NCI-H526 (cell line): ENCODE results near the gene SELENON.

Source experiments
- DNase-seq, 2 experiments: peaks; one replicate each; lab custom pipeline; 2025; lab: John Stamatoyannopoulos, UW

SELENON gene

GRCh38 chr1:25793585-25794170 is 6.3 kb upstream of the SELENON start:
- DNase-seq = no peak

GRCh38 chr1:25794325-25794724 is 5.7 kb upstream of the SELENON start:
- no peak for DNase-seq

GRCh38 chr1:25795211-25795610 is 4.8 kb upstream of the SELENON start:
- no peak for DNase-seq

GRCh38 chr1:25795946-25796810 is 3.8 kb upstream of the SELENON start:
- DNase-seq = no peak

GRCh38 chr1:25796811-25797458 is 3.1 kb upstream of the SELENON start:
- DNase-seq = peak; percentile 60 to 87

- no peak for DNase-seq
These were observed 2.1 kb upstream of the SELENON start for GRCh38 chr1:25797939-25798338.

- no peak for DNase-seq
These were observed 1.2 kb upstream of the SELENON start for GRCh38 chr1:25798666-25799351.

GRCh38 chr1:25799352-25799934 is 550 bp upstream of the SELENON start:
- no peak for DNase-seq

GRCh38 chr1:25800703-25801377 is 847 bp downstream of the SELENON start:
- DNase-seq = no peak

- DNase-seq = peak; percentile 85 to 91
These were observed 2.9 kb downstream of the SELENON start for GRCh38 chr1:25802915-25803314.

GRCh38 chr1:25803368-25803767 is 3.4 kb downstream of the SELENON start:
- DNase-seq = no peak

- no peak for DNase-seq
These were observed 4.4 kb downstream of the SELENON start for GRCh38 chr1:25804244-25804963.

- no peak for DNase-seq
These were observed 5.2 kb downstream of the SELENON start for GRCh38 chr1:25804964-25805862.

GRCh38 chr1:25805863-25806225 is 5.9 kb downstream of the SELENON start:
- no peak for DNase-seq

GRCh38 chr1:25806418-25806817 is 6.4 kb downstream of the SELENON start:
- no peak for DNase-seq

- no peak for DNase-seq
These were observed 7.7 kb downstream of the SELENON start for GRCh38 chr1:25807480-25808390.

- no peak for DNase-seq
These were observed 8.7 kb downstream of the SELENON start for GRCh38 chr1:25808481-25809244.
